PC-9 (cell line): Measurements from ENCODE around the gene DLG2. TPM values are rescaled to one million over a fixed set of nuclear protein-coding genes. Genes with fewer than 3 reads are reported as not detected.

Experiments
- BruUV-seq: library from RNA; stranded (reverse); fragments of 400-500 nt; replicated peaks from 2 replicates; lab custom pipeline; 2021; lab: Mats Ljungman, UMichigan
- CTCF ChIA-PET: fragments of 300-600 bp; sonication (Branson Sonifier 250); formaldehyde crosslinking; loops from one replicate; lab custom pipeline; 2022; ENCODE audit warnings: antibody characterized with exemption; lab: Charles Lee
- POLR2A ChIA-PET: fragments of 300-600 bp; sonication (Branson Sonifier 250); formaldehyde crosslinking; loops from one replicate; lab custom pipeline; 2022; ENCODE audit warnings: antibody characterized with exemption; ENCODE audit not compliant: unreplicated experiment; lab: Charles Lee
- DNase-seq, 2 experiments: peaks; one replicate each; pipeline versions ENCODE4 v3.0.0 to v3.0.0-alpha.2; 2015 to 2022; ENCODE audit warnings: mixed read lengths in 1 of 2
- H2AFZ ChIP-seq: fragments of 200-600 bp; sonication (generic); 2 replicates; pipeline ENCODE4 v1.8.1; 2017; ENCODE audit warnings: antibody characterized with exemption
- H3F3A ChIP-seq: fragments of 200-600 bp; sonication (generic); 2 replicates; pipeline ENCODE4 v1.8.1; 2017; ENCODE audit warnings: antibody characterized with exemption, mild to moderate bottlenecking, low read depth; ENCODE audit not compliant: insufficient read depth
- H3K27ac ChIP-seq: fragments of 200-600 bp; sonication (generic); 2 replicates; pipeline ENCODE4 v1.6.1; 2016; ENCODE audit warnings: mixed run types
- H3K27me3 ChIP-seq: fragments of 200-600 bp; sonication (generic); 2 replicates; pipeline ENCODE4 v1.6.1; 2016; ENCODE audit warnings: low read depth, mixed run types; ENCODE audit not compliant: insufficient read depth
- H3K36me3 ChIP-seq: fragments of 200-600 bp; sonication (generic); 2 replicates; pipeline ENCODE4 v1.6.1; 2016; ENCODE audit warnings: low read depth, mixed run types
- H3K4me1 ChIP-seq: fragments of 200-600 bp; sonication (generic); replicated peaks from 2 replicates; pipeline ENCODE4 v1.6.1; 2016; ENCODE audit warnings: mixed run types; ENCODE audit not compliant: insufficient read depth
- H3K4me2 ChIP-seq: fragments of 200-600 bp; sonication (generic); 2 replicates; pipeline ENCODE4 v1.6.1; 2017; ENCODE audit warnings: mixed run types
- H3K4me3 ChIP-seq: fragments of 200-600 bp; sonication (generic); 2 replicates; pipeline ENCODE4 v1.6.1; 2016; ENCODE audit warnings: mixed run types
- H3K79me2 ChIP-seq: fragments of 200-600 bp; sonication (generic); 2 replicates; pipeline ENCODE4 v1.6.1; 2017; ENCODE audit warnings: low read depth, mixed run types
- H3K9me2 ChIP-seq: fragments of 200-600 bp; sonication (generic); 2 replicates; pipeline ENCODE4 v1.8.1; 2017; ENCODE audit warnings: mild to moderate bottlenecking; ENCODE audit not compliant: insufficient read depth
- H3K9me3 ChIP-seq: fragments of 200-600 bp; sonication (generic); 2 replicates; pipeline ENCODE4 v1.8.1; 2016; ENCODE audit warnings: low read depth; ENCODE audit not compliant: insufficient read depth
- H4K20me1 ChIP-seq: fragments of 200-600 bp; sonication (generic); 2 replicates; pipeline ENCODE4 v1.8.1; 2017; ENCODE audit not compliant: insufficient read depth
- EZH2 ChIP-seq: fragments of 200-600 bp; sonication (generic); IDR thresholded peaks from 2 replicates; pipeline ENCODE4 v1.8.0; 2017; ENCODE audit warnings: antibody characterized with exemption, low read depth
- intact Hi-C: fragments of 100-400 bp; cut with micrococcal nuclease; formaldehyde crosslinking; loops from one replicate; pipeline ENCODE4 v1.10.0; 2022; ENCODE audit not compliant: unreplicated experiment
- total RNA-seq: library from RNA; stranded (reverse); gene quantifications from 2 replicates; pipeline ENCODE4 v1.2.3, GENCODE V29; 2021
- TF ChIP-seq, protein P1 (sequence below): fragments of 200-600 bp; sonication (generic); conservative IDR thresholded peaks from 2 replicates; pipeline ENCODE4 v1.6.1; 2017; ENCODE audit warnings: mixed run types, antibody characterized with exemption, mild to moderate bottlenecking, moderate library complexity

DLG2 gene
- total RNA-seq, 1 experiment from 2014 or later: 6.4 TPM

DNA sequence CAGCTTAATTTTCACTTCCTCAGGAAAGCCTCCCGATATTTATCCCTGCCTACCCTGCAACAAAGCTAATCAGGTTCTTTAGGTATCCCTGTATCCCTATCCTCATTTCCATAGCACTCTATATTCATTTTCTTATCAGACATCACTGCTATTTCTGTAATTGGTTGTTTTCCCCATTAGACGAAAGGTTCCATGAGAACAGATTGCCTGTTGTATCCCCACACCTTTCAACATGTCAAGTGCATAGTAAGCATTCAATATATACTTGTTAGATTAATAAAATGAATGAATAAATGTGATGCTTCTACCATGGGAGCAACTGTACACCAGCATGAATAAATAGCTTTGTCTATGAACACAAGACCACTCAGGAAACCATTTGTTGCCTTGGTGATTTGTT lies 499.8 kb downstream of the DLG2 start:
- intact Hi-C loops: no loop called here
- H3K27me3 ChIP-seq: no peaks in the 10 kb centered on the region
- H2AFZ ChIP-seq: no peak overlapping the region
- H3K4me3 ChIP-seq: no peak overlapping the region
- no peak overlapping the region for H3K27ac ChIP-seq
- H3K79me2 ChIP-seq: no peaks in the 10 kb centered on the region
- DNase-seq: no peak
- H3K9me3 ChIP-seq: no peaks in the 10 kb centered on the region
- ChIA-PET CTCF (no interaction called here), POLR2A (interaction anchor here (0.7 kb wide), 1 partner anchor 520 kb away, joined by 10 read pairs; the partner anchor contains the start of gene TMEM126A)
- H3K4me1 ChIP-seq: no peaks in the 10 kb centered on the region
- no peak for TF ChIP-seq EZH2
- TF ChIP-seq, protein P1, sequence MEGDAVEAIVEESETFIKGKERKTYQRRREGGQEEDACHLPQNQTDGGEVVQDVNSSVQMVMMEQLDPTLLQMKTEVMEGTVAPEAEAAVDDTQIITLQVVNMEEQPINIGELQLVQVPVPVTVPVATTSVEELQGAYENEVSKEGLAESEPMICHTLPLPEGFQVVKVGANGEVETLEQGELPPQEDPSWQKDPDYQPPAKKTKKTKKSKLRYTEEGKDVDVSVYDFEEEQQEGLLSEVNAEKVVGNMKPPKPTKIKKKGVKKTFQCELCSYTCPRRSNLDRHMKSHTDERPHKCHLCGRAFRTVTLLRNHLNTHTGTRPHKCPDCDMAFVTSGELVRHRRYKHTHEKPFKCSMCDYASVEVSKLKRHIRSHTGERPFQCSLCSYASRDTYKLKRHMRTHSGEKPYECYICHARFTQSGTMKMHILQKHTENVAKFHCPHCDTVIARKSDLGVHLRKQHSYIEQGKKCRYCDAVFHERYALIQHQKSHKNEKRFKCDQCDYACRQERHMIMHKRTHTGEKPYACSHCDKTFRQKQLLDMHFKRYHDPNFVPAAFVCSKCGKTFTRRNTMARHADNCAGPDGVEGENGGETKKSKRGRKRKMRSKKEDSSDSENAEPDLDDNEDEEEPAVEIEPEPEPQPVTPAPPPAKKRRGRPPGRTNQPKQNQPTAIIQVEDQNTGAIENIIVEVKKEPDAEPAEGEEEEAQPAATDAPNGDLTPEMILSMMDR: no peak
- BruUV-seq: no TSS peak
- H3K9me2 ChIP-seq: no peaks in the 10 kb centered on the region
- no peaks in the 10 kb centered on the region for H3K36me3 ChIP-seq
- no peaks in the 10 kb centered on the region for H4K20me1 ChIP-seq
- H3K4me2 ChIP-seq: no peak overlapping the region
- no peaks in the 10 kb centered on the region for H3F3A ChIP-seq

DNA sequence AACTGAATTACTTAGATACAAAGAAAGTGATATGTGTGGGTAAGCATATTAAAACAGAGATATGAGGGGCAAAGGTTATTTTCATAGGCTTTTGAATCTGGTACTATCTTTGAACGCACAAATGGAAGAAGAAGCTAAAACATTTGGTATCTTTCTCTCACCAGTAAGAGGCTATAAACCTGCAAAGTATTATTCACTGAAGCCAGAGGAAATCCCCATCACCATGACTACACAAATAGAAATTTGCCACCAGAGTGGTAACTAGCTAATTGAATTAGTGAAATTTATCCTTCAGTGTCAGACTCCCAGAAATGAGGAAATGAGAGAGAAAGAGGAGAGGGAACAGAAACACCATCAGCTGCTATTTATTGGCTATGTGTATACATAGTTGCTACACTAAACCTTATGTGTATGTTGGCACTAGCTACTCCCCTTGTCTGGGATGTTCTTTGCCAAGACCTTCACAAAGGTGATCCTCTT lies 503.4 kb downstream of the DLG2 start:
- intact Hi-C loops: loop anchor here (5.0 kb wide), 1 partner anchor 49 kb away; no protein-coding TSS in a partner anchor
- no peak for DNase-seq
- Histone ChIP-seq H3K9me2 (no peaks in the 10 kb centered on the region), H3K9me3 (no peaks in the 10 kb centered on the region), H3K27me3 (no peaks in the 10 kb centered on the region), H3K4me3 (no peak overlapping the region), H2AFZ (no peak overlapping the region), H3K4me2 (no peak overlapping the region), H3F3A (no peaks in the 10 kb centered on the region), H3K4me1 (no peaks in the 10 kb centered on the region), H3K27ac (no peak overlapping the region), H3K79me2 (no peaks in the 10 kb centered on the region), H4K20me1 (no peaks in the 10 kb centered on the region), H3K36me3 (no peaks in the 10 kb centered on the region)
- ChIA-PET CTCF (no interaction called here), POLR2A (no interaction called here)
- no TSS peak for BruUV-seq
- TF ChIP-seq, protein P1: no peak
- TF ChIP-seq EZH2: no peak

DNA sequence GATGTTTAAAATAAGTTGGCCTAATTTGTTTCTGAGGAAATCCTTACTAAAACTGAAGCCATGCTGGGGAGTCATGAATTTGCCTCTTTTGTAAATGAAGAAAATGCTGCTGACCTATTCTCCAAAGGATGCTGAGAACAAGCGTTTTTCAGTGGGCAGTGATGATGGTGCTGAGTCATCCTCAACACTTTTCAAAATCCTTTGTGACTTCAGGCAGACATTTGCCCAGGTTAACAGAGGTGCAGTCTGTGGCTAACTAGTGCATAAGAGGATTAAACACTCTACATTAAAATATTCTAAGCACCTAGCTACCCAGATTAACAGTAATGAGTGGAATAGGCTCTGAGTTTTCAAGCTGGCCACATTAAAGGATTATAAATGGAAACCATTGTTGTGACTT lies 509.0 kb downstream of the DLG2 start:
- Histone ChIP-seq H3K36me3 (peaks cover 6% of the 10 kb centered on the region; the same call in 1 of the 2 replicates), H3K27ac (no peak overlapping the region), H3F3A (no peaks in the 10 kb centered on the region), H2AFZ (peak overlapping the region; percentile 35; the same call in 1 of the 2 replicates), H3K4me3 (no peak overlapping the region), H3K4me2 (no peak overlapping the region), H4K20me1 (no peaks in the 10 kb centered on the region), H3K4me1 (peaks cover 16% of the 10 kb centered on the region; the same call in 1 of the 2 replicates), H3K27me3 (no peaks in the 10 kb centered on the region), H3K9me3 (no peaks in the 10 kb centered on the region), H3K9me2 (no peaks in the 10 kb centered on the region), H3K79me2 (no peaks in the 10 kb centered on the region)
- intact Hi-C loops: no loop called here
- CTCF ChIA-PET: no interaction called here
- DNase-seq: no peak
- POLR2A ChIA-PET: no interaction called here
- BruUV-seq: no TSS peak
- TF ChIP-seq, protein P1: no peak
- no peak for TF ChIP-seq EZH2
